Non-pigmented ciliary epithelial cell (primary cell): ENCODE data around the gene RAD1.

Source experiments
- DNase-seq: peaks from one replicate; pipeline ENCODE4 v3.0.0-alpha.2; 2010; ENCODE audit warnings: low read depth

RAD1 gene

GRCh38 chr5:34915856-34916192 lies 520 bp upstream of the RAD1 start:
- DNase-seq: no peak

- DNase-seq: no peak
Observed at GRCh38 chr5:34914671-34915138, 599 bp downstream of the RAD1 start.

GRCh38 chr5:34913072-34913471 lies 2.2 kb downstream of the RAD1 start:
- DNase-seq: no peak

- no peak for DNase-seq
Observed at GRCh38 chr5:34905564-34905963, 9.7 kb downstream of the RAD1 start.

GRCh38 chr5:34903260-34903659 lies 12.0 kb downstream of the RAD1 start:
- no peak for DNase-seq

GRCh38 chr5:34900652-34901051 lies 14.7 kb downstream of the RAD1 start:
- DNase-seq: no peak

GRCh38 chr5:34899066-34899465 lies 16.2 kb downstream of the RAD1 start:
- no peak for DNase-seq

GRCh38 chr5:34898258-34898895 lies 16.9 kb downstream of the RAD1 start:
- DNase-seq: no peak

GRCh38 chr5:34897646-34898045 lies 17.7 kb downstream of the RAD1 start:
- DNase-seq: no peak

- DNase-seq: no peak
Observed at GRCh38 chr5:34895641-34896419, 19.5 kb downstream of the RAD1 start.

- DNase-seq: no peak
Observed at GRCh38 chr5:34894716-34895115, 20.6 kb downstream of the RAD1 start.

- DNase-seq: no peak
Observed at GRCh38 chr5:34892414-34892813, 22.9 kb downstream of the RAD1 start.

- DNase-seq: peak; percentile 48
Observed at GRCh38 chr5:34891981-34892380, 23.3 kb downstream of the RAD1 start.

GRCh38 chr5:34889394-34889793 lies 25.9 kb downstream of the RAD1 start:
- DNase-seq: no peak

GRCh38 chr5:34886392-34887119 lies 28.7 kb downstream of the RAD1 start:
- DNase-seq: no peak

- DNase-seq: no peak
Observed at GRCh38 chr5:34881246-34881645, 34.1 kb downstream of the RAD1 start.

GRCh38 chr5:34876275-34876674 lies 39.0 kb downstream of the RAD1 start:
- no peak for DNase-seq

GRCh38 chr5:34870382-34870781 lies 44.9 kb downstream of the RAD1 start:
- DNase-seq: no peak

- no peak for DNase-seq
Observed at GRCh38 chr5:34869256-34869655, 46.0 kb downstream of the RAD1 start.

- DNase-seq: no peak
Observed at GRCh38 chr5:34868791-34869190, 46.5 kb downstream of the RAD1 start.

- DNase-seq: no peak
Observed at GRCh38 chr5:34867660-34868059, 47.6 kb downstream of the RAD1 start.

- no peak for DNase-seq
Observed at GRCh38 chr5:34866989-34867471, 48.3 kb downstream of the RAD1 start.

- DNase-seq: no peak
Observed at GRCh38 chr5:34865091-34865490, 50.2 kb downstream of the RAD1 start.
